T-cell (primary cell): ENCODE data around the gene SPOCD1. TPM values are rescaled to one million over a fixed set of nuclear protein-coding genes. Genes with fewer than 3 reads are reported as not detected.
"Not testable (repeated sequence)": the region's sequence is repeated elsewhere in the genome, so short reads cannot be mapped to it uniquely, and the experiment has no call there.

Source experiments
- ATAC-seq, 4 experiments: fragments of 200-7000 bp in 3 of 4; fragments of 150-1000 bp in 1 of 4; cut with Tn5 transposase; replicated peaks in 1 of 4; 1 replicate in 3 of 4; 2 replicates in 1 of 4; pipeline ENCODE4 v1.10.0; 2021; ENCODE audit warnings: moderate library complexity in 3 of 4, mild to moderate bottlenecking in 2 of 4, moderate number of reproducible peaks in 1 of 4
- CTCF ChIA-PET, 2 donors: fragments of 300-600 bp; sonication (Branson Sonifier 250); formaldehyde crosslinking; loops; one replicate each; lab custom pipeline; 2022; ENCODE audit warnings: antibody characterized with exemption in 2 of 2; lab: Charles Lee
- POLR2A ChIA-PET, 2 donors: fragments of 300-600 bp; sonication (Branson Sonifier 250); formaldehyde crosslinking; loops; one replicate each; lab custom pipeline; 2022; ENCODE audit warnings: antibody characterized with exemption in 2 of 2; lab: Charles Lee
- DNase-seq, 35 experiments: peaks; one replicate each; pipeline versions ENCODE4 v3.0.0 to v3.0.0-alpha.2; 2013 to 2023
- H3K27ac ChIP-seq: one replicate; pipeline ENCODE4 v1.5.1; 2013; ENCODE audit warnings: low read length
- H3K27me3 ChIP-seq, 2 experiments: replicated peaks in 1 of 2; 1 replicate in 1 of 2; 2 replicates in 1 of 2; pipeline versions ENCODE4 v1.6.1 to v1.7.0; 2013; ENCODE audit warnings: low read length in 1 of 2, mixed read lengths in 1 of 2; ENCODE audit not compliant: control insufficient read depth in 2 of 2, insufficient read depth in 2 of 2; ENCODE audit errors: extremely low read depth in 1 of 2
- H3K36me3 ChIP-seq, 2 donors: 1 replicate in 1 of 2; 2 replicates in 1 of 2; pipeline versions ENCODE4 v1.6.1 to v1.7.0; 2013; ENCODE audit warnings: low read length in 1 of 2; ENCODE audit not compliant: control insufficient read depth in 2 of 2, insufficient read depth in 1 of 2; ENCODE audit errors: extremely low read depth in 1 of 2
- H3K4me1 ChIP-seq, 2 experiments: 1 replicate in 1 of 2; 2 replicates in 1 of 2; pipeline versions ENCODE4 v1.6.1 to v1.7.0; 2013; ENCODE audit warnings: low read length in 2 of 2, mixed read lengths in 1 of 2; ENCODE audit not compliant: insufficient read depth in 2 of 2, control insufficient read depth in 1 of 2; ENCODE audit errors: extremely low read depth in 1 of 2
- H3K4me3 ChIP-seq, 2 donors: 1 replicate in 1 of 2; 2 replicates in 1 of 2; pipeline versions ENCODE4 v1.5.1 to v1.7.0; 2013; ENCODE audit warnings: mild to moderate bottlenecking in 2 of 2, low read length in 1 of 2, moderate library complexity in 1 of 2; ENCODE audit not compliant: control insufficient read depth in 1 of 2; ENCODE audit errors: extremely low read depth in 1 of 2
- H3K9me3 ChIP-seq: 2 replicates; pipeline ENCODE4 v1.7.0; 2013
- H3K27ac Mint-ChIP-seq, 2 donors: one replicate each; pipeline ENCODE4 v1.8.0; 2020 to 2021; ENCODE audit warnings: mild to moderate bottlenecking in 2 of 2, mixed read lengths in 2 of 2
- H3K27me3 Mint-ChIP-seq, 2 donors: one replicate each; pipeline ENCODE4 v1.8.0; 2021 to 2022; ENCODE audit warnings: mixed read lengths in 2 of 2
- H3K36me3 Mint-ChIP-seq: one replicate; pipeline ENCODE4 v1.8.0; 2021; ENCODE audit warnings: mixed read lengths
- H3K4me1 Mint-ChIP-seq, 3 donors: one replicate each; pipeline ENCODE4 v1.8.0; 2020 to 2022; ENCODE audit warnings: mixed read lengths in 3 of 3, mild to moderate bottlenecking in 1 of 3
- H3K4me3 Mint-ChIP-seq, 3 donors: one replicate each; pipeline ENCODE4 v1.8.0; 2020 to 2022; ENCODE audit warnings: mild to moderate bottlenecking in 3 of 3, mixed read lengths in 3 of 3, moderate library complexity in 3 of 3
- H3K9me3 Mint-ChIP-seq, 3 donors: one replicate each; pipeline ENCODE4 v1.8.0; 2020 to 2022; ENCODE audit warnings: mixed read lengths in 3 of 3
- WGBS: methylation state at CpG from one replicate; pipeline ENCODE4 v1.1.5; 2013; ENCODE audit warnings: missing lambda C conversion rate; ENCODE audit not compliant: insufficient coverage; 5-methylcytosine and 5-hydroxymethylcytosine counted together
- total RNA-seq, 35 experiments: library from RNA in 6 of 35; stranded (reverse) in 6 of 35; fragments of 120-200 nt in 1 of 35; gene quantifications; one replicate each; pipeline versions ENCODE4 v1.2.1 to v1.2.4 and lab custom pipeline; 2013 to 2026

The SPOCD1 gene
- total RNA-seq, 5 donors from 2014 or later (not counting 1 experiment from before 2014, with no cell fraction given), result not detected

GRCh38 chr1:31822766-31823165 is 6.9 kb upstream of the SPOCD1 start:
- H3K27ac Mint-ChIP-seq, result no peak overlapping the region
- POLR2A ChIA-PET, result interaction anchor here in 1 of 2 donors (0.7 kb wide), 1 partner anchor 169 kb away, joined by 3 read pairs; no protein-coding TSS in a partner anchor
- H3K27ac ChIP-seq, result no peak overlapping the region

DNA sequence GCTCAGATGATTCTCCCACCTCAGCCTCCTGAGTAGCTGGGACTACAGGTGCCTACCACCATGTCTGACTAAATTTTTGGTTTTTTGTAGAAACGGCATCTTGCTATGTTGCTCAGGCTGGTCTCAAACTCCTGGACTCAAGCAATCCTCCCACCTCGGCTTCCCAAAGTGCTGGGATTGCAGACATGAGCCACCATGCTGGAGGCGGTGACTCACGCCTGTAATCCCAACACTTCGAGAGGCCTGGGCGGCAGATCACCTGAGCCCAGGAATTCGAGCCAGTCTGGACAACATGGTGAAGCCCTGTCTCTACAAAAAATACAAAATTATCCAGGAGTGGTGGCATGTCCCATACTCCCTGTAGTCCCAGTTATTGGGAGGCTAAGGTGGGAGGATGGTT is 4.4 kb upstream of the SPOCD1 start:
- H3K27me3 ChIP-seq, H3K9me3 Mint-ChIP-seq, H3K27me3 Mint-ChIP-seq, DNase-seq, H3K27ac Mint-ChIP-seq, H3K27ac ChIP-seq, H3K36me3 ChIP-seq, H3K9me3 ChIP-seq, H3K36me3 Mint-ChIP-seq, H3K4me1 ChIP-seq, H3K4me3 ChIP-seq, POLR2A ChIA-PET, H3K4me3 Mint-ChIP-seq, ATAC-seq: not testable (repeated sequence)
- peaks cover 6 to 11% (median 8%) of the 10 kb centered on the region in 3 donors for H3K4me1 Mint-ChIP-seq
- CTCF ChIA-PET, result interaction anchor here in 1 of 2 donors (0.5 kb wide), 1 partner anchor 450 kb away, joined by 3 read pairs; no protein-coding TSS in a partner anchor
- 83% methylated on average over 1 of the region's 7 CpGs for WGBS

More at GRCh38 chr1:31822766-31823165, 6.9 kb upstream of the SPOCD1 start:
- H3K4me1 Mint-ChIP-seq, result peaks cover 16 to 20% (median 16%) of the 10 kb centered on the region in 3 donors
- Histone ChIP-seq H3K4me3 (no peak overlapping the region), H3K4me1 (peaks cover 18 to 19% of the 10 kb centered on the region in 2 experiments), H3K27me3 (no peaks in the 10 kb centered on the region), H3K36me3 (no peaks in the 10 kb centered on the region), H3K9me3 (no peaks in the 10 kb centered on the region)
- no peak overlapping the region for H3K4me3 Mint-ChIP-seq
- H3K9me3 Mint-ChIP-seq, result no peaks in the 10 kb centered on the region
- DNase-seq, result no peak
- H3K27me3 Mint-ChIP-seq, result no peaks in the 10 kb centered on the region
- 100% methylated on average over 1 of the region's 3 CpGs for WGBS
- H3K36me3 Mint-ChIP-seq, result no peaks in the 10 kb centered on the region
- CTCF ChIA-PET, result interaction anchor here in 1 of 2 donors (0.7 kb wide), 1 partner anchor 139 kb away, joined by 3 read pairs; no protein-coding TSS in a partner anchor
- ATAC-seq, result no peak

- no peaks in the 10 kb centered on the region for H3K27me3 ChIP-seq
- no peaks in the 10 kb centered on the region for H3K36me3 Mint-ChIP-seq
- H3K4me1 Mint-ChIP-seq, result peaks cover 6 to 11% (median 8%) of the 10 kb centered on the region in 3 donors
- H3K27ac ChIP-seq, result no peak overlapping the region
- H3K4me3 ChIP-seq, result no peak overlapping the region
- WGBS, result no CpG with 5 or more reads among the region's 1 CpG
- DNase-seq (no peak), ATAC-seq (no peak)
- H3K4me1 ChIP-seq, result peaks cover 0 to 8% of the 10 kb centered on the region in 2 experiments
- CTCF ChIA-PET, result interaction anchor here in 1 of 2 donors (0.6 kb wide), 1 partner anchor 26 kb away, joined by 4 read pairs; no protein-coding TSS in a partner anchor
- H3K27ac Mint-ChIP-seq, result no peak overlapping the region
- no peaks in the 10 kb centered on the region for H3K9me3 Mint-ChIP-seq
- H3K4me3 Mint-ChIP-seq, result no peak overlapping the region
- H3K27me3 Mint-ChIP-seq, result no peaks in the 10 kb centered on the region
- POLR2A ChIA-PET, result no interaction called here
- H3K36me3 ChIP-seq, result no peaks in the 10 kb centered on the region
- no peaks in the 10 kb centered on the region for H3K9me3 ChIP-seq
Measured at GRCh38 chr1:31818206-31818605, 2.4 kb upstream of the SPOCD1 start.

DNA sequence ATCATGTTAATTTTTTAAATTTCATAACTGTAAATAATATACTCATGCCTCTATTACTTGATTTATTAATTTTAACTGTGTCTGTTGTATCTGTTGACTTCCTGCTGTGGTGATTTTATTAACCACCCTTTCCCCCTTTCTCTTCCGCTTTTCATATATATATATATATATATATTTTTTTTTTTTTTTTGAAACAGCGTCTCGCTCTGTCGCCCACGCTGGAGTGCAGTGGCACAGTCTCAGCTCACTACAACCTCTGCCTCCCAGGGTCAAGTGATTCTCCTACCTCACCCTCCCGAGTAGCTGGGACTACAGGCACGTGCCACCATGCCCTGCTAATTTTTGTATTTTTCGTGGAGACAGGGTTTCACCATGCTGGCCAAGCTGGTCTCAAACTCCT is 1.1 kb upstream of the SPOCD1 start:
- DNase-seq, H3K27ac ChIP-seq, H3K27ac Mint-ChIP-seq, H3K27me3 Mint-ChIP-seq, POLR2A ChIA-PET, H3K36me3 Mint-ChIP-seq, H3K36me3 ChIP-seq, H3K9me3 ChIP-seq, H3K4me3 ChIP-seq, H3K4me1 ChIP-seq, ATAC-seq, H3K9me3 Mint-ChIP-seq, H3K27me3 ChIP-seq, H3K4me3 Mint-ChIP-seq: not testable (repeated sequence)
- peaks cover 6 to 15% (median 9%) of the 10 kb centered on the region in 3 donors for H3K4me1 Mint-ChIP-seq
- WGBS, result 60% methylated on average over 1 of the region's 8 CpGs
- CTCF ChIA-PET, result interaction anchor here (0.6 to 3.5 kb wide), 5 partner anchors 22 to 148 kb away, joined by 3 to 26 read pairs (median 4); no protein-coding TSS in a partner anchor

DNA sequence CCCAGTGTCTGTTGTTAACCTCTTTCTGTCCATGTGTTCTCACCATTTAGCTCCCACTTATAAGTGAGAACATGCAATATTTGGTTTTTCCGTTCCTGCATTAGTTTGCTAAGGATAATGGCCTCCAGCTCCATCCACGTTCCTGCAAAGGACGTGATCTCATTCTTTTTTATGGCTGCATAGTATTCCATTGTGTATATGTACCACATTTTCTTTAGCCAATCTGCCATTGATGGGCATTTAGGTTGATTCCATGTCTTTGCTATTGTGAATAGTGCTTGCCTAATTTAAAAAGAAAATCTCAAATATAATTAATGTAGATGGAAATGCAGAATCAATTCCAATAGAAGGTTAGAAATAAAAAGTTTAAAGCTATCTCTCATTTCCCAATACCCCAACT is 679 bp upstream of the SPOCD1 start:
- H3K27ac ChIP-seq, DNase-seq, H3K4me1 ChIP-seq, ATAC-seq, H3K27me3 ChIP-seq, H3K27me3 Mint-ChIP-seq, H3K27ac Mint-ChIP-seq, H3K9me3 Mint-ChIP-seq, H3K36me3 ChIP-seq, H3K9me3 ChIP-seq, H3K36me3 Mint-ChIP-seq, H3K4me3 ChIP-seq, H3K4me3 Mint-ChIP-seq, POLR2A ChIA-PET: not testable (repeated sequence)
- peaks cover 6 to 16% (median 9%) of the 10 kb centered on the region in 3 donors for H3K4me1 Mint-ChIP-seq
- CTCF ChIA-PET, result interaction anchor here (0.6 to 3.5 kb wide), 6 partner anchors 22 to 149 kb away, joined by 3 to 26 read pairs (median 4); partner anchors contain the start of gene PTP4A2 (in 1 of the 2)
- WGBS, result no CpG with 5 or more reads among the region's 3 CpGs

DNA sequence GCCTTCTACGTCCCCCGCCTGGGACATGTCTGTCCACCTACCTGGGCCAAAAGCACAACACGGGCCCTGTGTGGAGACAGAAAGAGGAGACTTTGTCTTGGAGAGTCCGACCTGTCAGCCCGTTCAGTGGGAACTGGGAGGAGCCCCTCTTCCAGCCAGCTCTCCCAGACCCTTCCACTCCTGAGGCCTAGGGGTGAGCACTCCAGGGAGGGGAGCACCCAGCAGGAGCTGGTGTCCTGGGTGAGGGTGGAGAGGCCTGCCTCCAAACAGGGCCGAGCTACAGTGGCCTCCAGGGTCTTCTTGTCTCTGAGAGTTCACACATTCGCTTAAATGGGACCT is 546 bp downstream of the SPOCD1 start:
- WGBS, result 100% methylated on average over 2 of the region's 7 CpGs
- Histone ChIP-seq H3K27me3 (no peaks in the 10 kb centered on the region), H3K36me3 (no peaks in the 10 kb centered on the region), H3K4me3 (no peak overlapping the region), H3K9me3 (no peaks in the 10 kb centered on the region), H3K4me1 (peaks cover 0 to 8% of the 10 kb centered on the region in 2 experiments), H3K27ac (no peak overlapping the region)
- Mint-ChIP-seq H3K27ac (peak overlapping the region in 1 of 2 donors; percentile 79), H3K4me1 (peaks cover 6 to 16% (median 9%) of the 10 kb centered on the region in 3 donors), H3K9me3 (no peaks in the 10 kb centered on the region), H3K27me3 (no peaks in the 10 kb centered on the region), H3K4me3 (no peak overlapping the region), H3K36me3 (no peaks in the 10 kb centered on the region)
- CTCF ChIA-PET, result interaction anchor here (1.1 to 3.5 kb wide), 5 partner anchors 123 to 247 kb away, joined by 3 to 26 read pairs (median 5); partner anchors contain the start of gene PTP4A2 (in 1 of the 2)
- ATAC-seq, result no peak
- POLR2A ChIA-PET, result interaction anchor here in 1 of 2 donors (0.6 kb wide), 1 partner anchor 10 kb away, joined by 3 read pairs; no protein-coding TSS in a partner anchor
- no peak for DNase-seq
